ENCODE data around the gene ARHGAP42.

ARHGAP42 gene

GRCh38 chr11:100841711-100842407, 154.8 kb downstream of the ARHGAP42 start:
- Histone ChIP-seq H3K4me2 (ENCODE audit: low read depth, low read length, poor library complexity, severe bottlenecking) (no peak overlapping the region), H3K9me3 (ENCODE audit: insufficient read depth, low read length) (no peaks in the 10 kb centered on the region), H3K4me3 (ENCODE audit: insufficient read depth, low read length, poor library complexity, severe bottlenecking) (no peak overlapping the region), H3K79me2 (ENCODE audit: insufficient read depth, low read length) (no peaks in the 10 kb centered on the region), H3F3A (ENCODE audit: insufficient read depth) (no peaks in the 10 kb centered on the region), H4K20me1 (ENCODE audit: low read depth, low read length) (no peaks in the 10 kb centered on the region), H3K27me3 (ENCODE audit: low read length) (no peaks in the 10 kb centered on the region), H3K9ac (ENCODE audit: low read length) (no peak overlapping the region), H3K27ac (ENCODE audit: low read depth, low read length) (no peak overlapping the region), H2AFZ (ENCODE audit: low read depth, low read length, severe bottlenecking) (no peak overlapping the region), H3K36me3 (ENCODE audit: low read length) (no peaks in the 10 kb centered on the region), H3K9me2 (replicated peaks; ENCODE audit: insufficient read depth, low read length) (no peaks in the 10 kb centered on the region)
- TF ChIP-seq CTCF (IDR thresholded peaks at IDR 0.05; ENCODE audit: insufficient read depth, low read length, poor library complexity, severe bottlenecking), result no peak

GRCh38 chr11:100847696-100848216, 160.7 kb downstream of the ARHGAP42 start:
- Histone ChIP-seq H2AFZ (ENCODE audit: low read depth, low read length, severe bottlenecking) (no peak overlapping the region), H3K79me2 (ENCODE audit: insufficient read depth, low read length) (no peaks in the 10 kb centered on the region), H3K27me3 (ENCODE audit: low read length) (no peaks in the 10 kb centered on the region), H3K4me2 (ENCODE audit: low read depth, low read length, poor library complexity, severe bottlenecking) (no peak overlapping the region), H3F3A (ENCODE audit: insufficient read depth) (no peaks in the 10 kb centered on the region), H3K36me3 (ENCODE audit: low read length) (no peaks in the 10 kb centered on the region), H3K27ac (ENCODE audit: low read depth, low read length) (no peak overlapping the region), H3K9ac (ENCODE audit: low read length) (no peak overlapping the region), H3K4me3 (ENCODE audit: insufficient read depth, low read length, poor library complexity, severe bottlenecking) (no peak overlapping the region), H4K20me1 (ENCODE audit: low read depth, low read length) (no peaks in the 10 kb centered on the region), H3K9me3 (ENCODE audit: insufficient read depth, low read length) (no peaks in the 10 kb centered on the region), H3K9me2 (replicated peaks; ENCODE audit: insufficient read depth, low read length) (no peaks in the 10 kb centered on the region)
- no peak for TF ChIP-seq CTCF (IDR thresholded peaks at IDR 0.05; ENCODE audit: insufficient read depth, low read length, poor library complexity, severe bottlenecking)
- no peak for TF ChIP-seq EZH2phosphoT487 (conservative IDR thresholded peaks at IDR 0.05; ENCODE audit: low read length)

GRCh38 chr11:100849009-100849900, 162.2 kb downstream of the ARHGAP42 start:
- Histone ChIP-seq H3K4me3 (ENCODE audit: insufficient read depth, low read length, poor library complexity, severe bottlenecking) (no peak overlapping the region), H3K9ac (ENCODE audit: low read length) (no peak overlapping the region), H2AFZ (ENCODE audit: low read depth, low read length, severe bottlenecking) (no peak overlapping the region), H4K20me1 (ENCODE audit: low read depth, low read length) (no peaks in the 10 kb centered on the region), H3K4me2 (ENCODE audit: low read depth, low read length, poor library complexity, severe bottlenecking) (no peak overlapping the region), H3F3A (ENCODE audit: insufficient read depth) (no peaks in the 10 kb centered on the region), H3K9me2 (replicated peaks; ENCODE audit: insufficient read depth, low read length) (no peaks in the 10 kb centered on the region), H3K79me2 (ENCODE audit: insufficient read depth, low read length) (no peaks in the 10 kb centered on the region), H3K27ac (ENCODE audit: low read depth, low read length) (no peak overlapping the region), H3K36me3 (ENCODE audit: low read length) (no peaks in the 10 kb centered on the region), H3K27me3 (ENCODE audit: low read length) (no peaks in the 10 kb centered on the region), H3K9me3 (ENCODE audit: insufficient read depth, low read length) (no peaks in the 10 kb centered on the region)
- TF ChIP-seq EZH2phosphoT487 (conservative IDR thresholded peaks at IDR 0.05; ENCODE audit: low read length) (no peak), CTCF (IDR thresholded peaks at IDR 0.05; ENCODE audit: insufficient read depth, low read length, poor library complexity, severe bottlenecking) (no peak)

All from SU-DHL-6 (cell line).